Pancreas (tissue), 10 donors: ENCODE results near the gene VAV1. TPM values are rescaled to one million over a fixed set of nuclear protein-coding genes. Genes with fewer than 3 reads are reported as not detected.

ENCODE experiments used
- ATAC-seq, 4 donors: fragments of 200-7000 bp; cut with Tn5 transposase; one replicate each; pipeline versions ENCODE4 v1.8.0 to v1.9.1; 2020; ENCODE audit warnings: mild to moderate bottlenecking in 4 of 4, moderate library complexity in 4 of 4
- DNase-seq, 6 donors: peaks; one replicate each; pipeline ENCODE4 v3.0.0-alpha.2; 2020
- FAIRE-seq: peaks from 2 replicates; lab custom pipeline; 2012; peaks lifted over from hg19 to GRCh38; lab: Jason Lieb, UNC
- H3K27ac ChIP-seq, 4 donors: fragments of 200-600 bp; sonication (generic); 1 replicate in 3 of 4; 2 replicates in 1 of 4; pipeline versions ENCODE4 v1.5.0 to v1.8.0; 2020
- H3K27me3 ChIP-seq, 4 donors: fragments of 200-600 bp; one replicate each; pipeline ENCODE4 v1.8.0; 2021
- H3K36me3 ChIP-seq, 3 donors: fragments of 200-600 bp; sonication (generic) in 1 of 3; one replicate each; pipeline versions ENCODE4 v1.5.0 to v1.8.0; 2020 to 2021
- H3K4me1 ChIP-seq, 3 donors: fragments of 200-600 bp; one replicate each; pipeline ENCODE4 v1.8.0; 2021
- H3K4me3 ChIP-seq, 4 donors: fragments of 200-600 bp; sonication (generic) in 2 of 4; one replicate each; pipeline versions ENCODE4 v1.5.0 to v1.8.0; 2020 to 2021
- H3K9me3 ChIP-seq, 4 donors: fragments of 200-600 bp; one replicate each; pipeline ENCODE4 v1.8.0; 2021
- WGBS, 2 donors: extraction: QIAGEN DNeasy Blood & Tissue Kit; methylation state at CpG; one replicate each; pipeline ENCODE4 v1.1.7; 2013; 5-methylcytosine and 5-hydroxymethylcytosine counted together
- intact Hi-C, 3 donors: fragments of 100-400 bp; cut with DNase I; formaldehyde crosslinking; loops; one replicate each; pipeline versions ENCODE4 v1.11.1 to v1.14.2; 2022
- polyA plus RNA-seq, 2 donors: library from polyadenylated mRNA; stranded (reverse); fragments of 200-250 nt; gene quantifications; one replicate each; pipeline ENCODE4 v1.2.3, GENCODE V29; 2013
- total RNA-seq, 6 donors: library from RNA; stranded (reverse); fragmentation: NEBNext Ultra II Directional in 4 of 6; extraction: Animal tissue kit (Norgen Biotek cat#: 25700) in 4 of 6; gene quantifications; one replicate each; pipeline versions ENCODE4 v1.2.1 to v1.2.4, GENCODE V29; 2021 to 2023
- TF ChIP-seq, protein P1 (sequence below), 4 donors: fragments of 200-600 bp; sonication (generic) in 3 of 4; IDR thresholded peaks; one replicate each; pipeline versions ENCODE4 v1.5.0 to v1.8.0; 2021; ENCODE audit warnings: antibody characterized with exemption in 4 of 4
- donor health status: healthy with polysubstance abuse.
- donor health status: DM: no; HTN: no; CAD: no; lungs with moderate emphysema.
- donor health status: DM: no; HTN: no; CAD: no.
- donor health status: control.
- donor health status: control.
- donor health status: Bipolar disorder and iron deficiency.
- donor health status: DM: yes; HTN: yes; CAD: no.
- donor health status: DM: no; HTN: no; CAD: no.
- donor health status: DM: no; HTN: no; CAD: no.
- donor health status: DM: yes; HTN: yes; CAD: no.

Gene VAV1
- total and polyA plus RNA-seq, 8 donors: 0.23 to 7.3 (median 1.2) TPM

DNA sequence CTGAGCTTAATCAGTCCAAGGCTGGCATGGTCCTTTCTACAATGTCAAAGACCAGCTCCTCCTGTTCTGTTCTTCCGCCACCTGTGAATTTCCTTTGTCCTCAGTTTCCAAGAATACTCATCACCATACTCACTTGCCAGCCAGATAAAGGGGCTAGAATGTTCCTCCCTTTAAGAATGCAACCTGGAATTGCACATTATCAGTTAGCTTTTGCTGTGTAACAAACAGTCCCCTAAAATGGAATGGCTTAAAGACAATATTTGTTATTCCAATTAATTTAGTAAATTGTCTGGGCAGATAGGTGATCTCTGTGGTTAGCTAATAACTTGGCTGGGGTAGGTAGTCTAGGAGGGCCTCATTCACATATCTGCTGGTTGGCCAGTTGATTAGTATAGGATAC, 36.0 kb downstream of the VAV1 start:
- Histone ChIP-seq H3K4me1 (no peaks in the 10 kb centered on the region), H3K9me3 (no peaks in the 10 kb centered on the region), H3K27ac (no peak overlapping the region), H3K36me3 (no peaks in the 10 kb centered on the region), H3K27me3 (no peaks in the 10 kb centered on the region), H3K4me3 (no peak overlapping the region)
- TF ChIP-seq, protein P1, sequence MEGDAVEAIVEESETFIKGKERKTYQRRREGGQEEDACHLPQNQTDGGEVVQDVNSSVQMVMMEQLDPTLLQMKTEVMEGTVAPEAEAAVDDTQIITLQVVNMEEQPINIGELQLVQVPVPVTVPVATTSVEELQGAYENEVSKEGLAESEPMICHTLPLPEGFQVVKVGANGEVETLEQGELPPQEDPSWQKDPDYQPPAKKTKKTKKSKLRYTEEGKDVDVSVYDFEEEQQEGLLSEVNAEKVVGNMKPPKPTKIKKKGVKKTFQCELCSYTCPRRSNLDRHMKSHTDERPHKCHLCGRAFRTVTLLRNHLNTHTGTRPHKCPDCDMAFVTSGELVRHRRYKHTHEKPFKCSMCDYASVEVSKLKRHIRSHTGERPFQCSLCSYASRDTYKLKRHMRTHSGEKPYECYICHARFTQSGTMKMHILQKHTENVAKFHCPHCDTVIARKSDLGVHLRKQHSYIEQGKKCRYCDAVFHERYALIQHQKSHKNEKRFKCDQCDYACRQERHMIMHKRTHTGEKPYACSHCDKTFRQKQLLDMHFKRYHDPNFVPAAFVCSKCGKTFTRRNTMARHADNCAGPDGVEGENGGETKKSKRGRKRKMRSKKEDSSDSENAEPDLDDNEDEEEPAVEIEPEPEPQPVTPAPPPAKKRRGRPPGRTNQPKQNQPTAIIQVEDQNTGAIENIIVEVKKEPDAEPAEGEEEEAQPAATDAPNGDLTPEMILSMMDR (IDR thresholded peaks at IDR 0.05): no peak
- FAIRE-seq (no peak), DNase-seq (no peak), ATAC-seq (no peak)
- 90 to 96% methylated on average over 1 of the region's 1 CpG for WGBS, 2 donors
- intact Hi-C loops: no loop called here

GRCh38 chr19:6809262-6809661, 36.8 kb downstream of the VAV1 start:
- H3K27ac ChIP-seq: no peak overlapping the region
- H3K4me1 ChIP-seq: no peaks in the 10 kb centered on the region
- intact Hi-C loops: no loop called here
- H3K27me3 ChIP-seq: no peaks in the 10 kb centered on the region
- TF ChIP-seq, protein P1 (IDR thresholded peaks at IDR 0.05): no peak
- 51 to 59% methylated on average over 4 of the region's 4 CpGs for WGBS, 2 donors
- H3K9me3 ChIP-seq: no peaks in the 10 kb centered on the region
- no peak for ATAC-seq
- DNase-seq: no peak
- no peak for FAIRE-seq
- no peaks in the 10 kb centered on the region for H3K36me3 ChIP-seq
- no peak overlapping the region for H3K4me3 ChIP-seq

- intact Hi-C loops: no loop called here
Observed at GRCh38 chr19:6811378-6811777, 38.9 kb downstream of the VAV1 start.

DNA sequence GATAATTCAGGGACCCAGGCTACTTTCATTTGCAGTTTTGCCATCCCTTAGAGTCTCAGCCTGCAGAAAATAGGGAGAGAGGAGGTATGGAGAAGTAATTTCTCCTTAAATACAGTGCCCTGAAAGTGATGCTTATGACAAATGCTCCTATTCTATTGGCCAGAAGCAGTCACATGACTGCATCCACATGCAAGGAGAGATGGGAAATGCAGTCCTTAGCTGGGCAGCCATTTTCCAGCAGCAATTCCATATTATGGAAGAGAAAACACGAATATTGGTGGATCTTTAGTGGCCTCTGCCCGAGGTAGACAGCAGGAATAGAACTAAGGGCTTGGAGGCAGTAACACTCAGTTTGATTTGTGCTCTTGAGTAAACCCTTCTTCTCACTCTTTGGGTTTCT, 39.4 kb downstream of the VAV1 start:
- ATAC-seq: peak in 2 of 4 donors; percentile 29 to 50
- TF ChIP-seq, protein P1 (IDR thresholded peaks at IDR 0.05): no peak
- FAIRE-seq: no peak
- no peaks in the 10 kb centered on the region for H3K4me1 ChIP-seq
- no peak overlapping the region for H3K27ac ChIP-seq
- 18 to 23% methylated on average over 2 of the region's 2 CpGs for WGBS, 2 donors
- no peaks in the 10 kb centered on the region for H3K9me3 ChIP-seq
- no peak for DNase-seq
- H3K36me3 ChIP-seq: no peaks in the 10 kb centered on the region
- intact Hi-C loops: no loop called here
- H3K27me3 ChIP-seq: no peaks in the 10 kb centered on the region
- H3K4me3 ChIP-seq: no peak overlapping the region

More at GRCh38 chr19:6811378-6811777, 38.9 kb downstream of the VAV1 start:
- 56 to 69% methylated on average over 3 of the region's 3 CpGs for WGBS, 2 donors
- H3K27me3 ChIP-seq: no peaks in the 10 kb centered on the region
- FAIRE-seq (no peak), DNase-seq (no peak), ATAC-seq (no peak)
- no peaks in the 10 kb centered on the region for H3K4me1 ChIP-seq
- H3K36me3 ChIP-seq: no peaks in the 10 kb centered on the region
- TF ChIP-seq, protein P1 (IDR thresholded peaks at IDR 0.05): no peak
- no peak overlapping the region for H3K4me3 ChIP-seq
- H3K27ac ChIP-seq: no peak overlapping the region
- H3K9me3 ChIP-seq: no peaks in the 10 kb centered on the region

DNA sequence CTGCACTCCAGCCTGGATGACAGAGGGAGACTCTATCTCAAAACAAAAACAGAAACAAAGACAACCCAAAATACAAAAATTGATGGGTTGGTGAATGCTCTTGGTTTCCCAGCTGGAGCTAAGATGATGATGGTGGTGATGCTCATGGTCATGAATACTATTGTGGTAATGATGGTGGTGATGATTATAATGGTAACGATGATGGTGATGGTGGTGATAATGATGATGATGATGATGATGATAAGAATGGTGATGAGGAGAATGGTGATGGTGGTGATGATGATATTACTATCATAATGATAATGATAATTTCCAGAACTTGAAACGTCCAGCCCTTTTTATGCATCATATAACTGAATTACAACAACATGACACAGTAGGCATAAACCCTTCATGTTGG, 40.1 kb downstream of the VAV1 start:
- FAIRE-seq: no peak
- intact Hi-C loops: no loop called here
- no peak for ATAC-seq
- no peak overlapping the region for H3K27ac ChIP-seq
- no peaks in the 10 kb centered on the region for H3K27me3 ChIP-seq
- TF ChIP-seq, protein P1 (IDR thresholded peaks at IDR 0.05): no peak
- no peak for DNase-seq
- no peaks in the 10 kb centered on the region for H3K4me1 ChIP-seq
- no peaks in the 10 kb centered on the region for H3K36me3 ChIP-seq
- H3K9me3 ChIP-seq: no peaks in the 10 kb centered on the region
- H3K4me3 ChIP-seq: no peak overlapping the region
- WGBS, 2 donors: 69 to 71% methylated on average over 2 of the region's 2 CpGs
